Astrocyte (in vitro differentiated cells and primary cell): ENCODE results near the gene ZNF805. TPM values are rescaled to one million over a fixed set of nuclear protein-coding genes. Genes with fewer than 3 reads are reported as not detected.

Experiments used
- DNase-seq: peaks from one replicate; pipeline ENCODE4 v3.0.0-alpha.2; 2010; ENCODE audit warnings: low read depth
- FAIRE-seq: peaks from 2 replicates; lab custom pipeline; 2011; peaks lifted over from hg19 to GRCh38; lab: Jason Lieb, UNC
- H2AFZ ChIP-seq: 2 replicates; pipeline ENCODE4 v1.6.0; 2012; ENCODE audit warnings: low read depth, low read length, inconsistent platforms
- H3K27ac ChIP-seq: 2 replicates; pipeline ENCODE4 v1.5.1; 2011; ENCODE audit warnings: low read depth, low read length, inconsistent platforms
- H3K27me3 ChIP-seq: 2 replicates; pipeline ENCODE4 v1.6.0; 2011; ENCODE audit warnings: low read length, inconsistent platforms; ENCODE audit not compliant: insufficient read depth
- H3K36me3 ChIP-seq: 2 replicates; pipeline ENCODE4 v1.5.1; 2011; ENCODE audit warnings: low read length, inconsistent platforms; ENCODE audit not compliant: insufficient read depth
- H3K4me1 ChIP-seq: 2 replicates; pipeline ENCODE4 v1.5.1; 2011; ENCODE audit warnings: low read length, inconsistent platforms; ENCODE audit not compliant: insufficient read depth
- H3K4me2 ChIP-seq: 2 replicates; pipeline ENCODE4 v1.6.0; 2012; ENCODE audit warnings: low read length, inconsistent platforms
- H3K4me3 ChIP-seq: 2 replicates; pipeline ENCODE4 v1.5.1; 2011; ENCODE audit warnings: low read depth, mild to moderate bottlenecking, low read length, inconsistent platforms; ENCODE audit not compliant: insufficient read depth
- H3K79me2 ChIP-seq: 2 replicates; pipeline ENCODE4 v1.6.0; 2012; ENCODE audit warnings: mild to moderate bottlenecking, low read length, inconsistent platforms; ENCODE audit not compliant: insufficient read depth
- H3K9ac ChIP-seq: 2 replicates; pipeline ENCODE4 v1.6.0; 2012; ENCODE audit warnings: mild to moderate bottlenecking, low read length, inconsistent platforms
- H3K9me3 ChIP-seq: 2 replicates; pipeline ENCODE4 v1.5.1; 2012; ENCODE audit warnings: low read depth, mild to moderate bottlenecking, low read length, inconsistent platforms; ENCODE audit not compliant: insufficient read depth
- H4K20me1 ChIP-seq: 2 replicates; pipeline ENCODE4 v1.6.0; 2012; ENCODE audit warnings: low read length, inconsistent platforms; ENCODE audit not compliant: insufficient read depth
- H3K27ac Mint-ChIP-seq: one replicate; pipeline ENCODE4 v1.8.0; 2021; ENCODE audit warnings: mild to moderate bottlenecking, mixed read lengths; ENCODE audit not compliant: unreplicated experiment
- H3K27me3 Mint-ChIP-seq: one replicate; pipeline ENCODE4 v1.8.0; 2021; ENCODE audit warnings: low read depth, mixed read lengths; ENCODE audit not compliant: unreplicated experiment
- H3K36me3 Mint-ChIP-seq: one replicate; pipeline ENCODE4 v1.8.0; 2021; ENCODE audit warnings: low read depth, mixed read lengths; ENCODE audit not compliant: unreplicated experiment
- H3K4me1 Mint-ChIP-seq: one replicate; pipeline ENCODE4 v1.8.0; 2021; ENCODE audit warnings: low read depth, mixed read lengths; ENCODE audit not compliant: unreplicated experiment
- H3K4me3 Mint-ChIP-seq: one replicate; pipeline ENCODE4 v1.8.0; 2021; ENCODE audit warnings: mild to moderate bottlenecking, moderate library complexity, mixed read lengths; ENCODE audit not compliant: unreplicated experiment
- H3K9me3 Mint-ChIP-seq: one replicate; pipeline ENCODE4 v1.8.0; 2021; ENCODE audit warnings: mild to moderate bottlenecking, mixed read lengths; ENCODE audit not compliant: unreplicated experiment
- EZH2 ChIP-seq: IDR thresholded peaks from 2 replicates; pipeline ENCODE4 v1.6.1; 2012; ENCODE audit warnings: mild to moderate bottlenecking, low read length, inconsistent platforms; ENCODE audit not compliant: insufficient read depth
- total RNA-seq: library from RNA; stranded (reverse); gene quantifications from 2 replicates; pipeline ENCODE4 v1.2.1, GENCODE V29; 2021
- TF ChIP-seq, protein P1 (sequence below): IDR thresholded peaks from 2 replicates; pipeline ENCODE4 v1.5.1; 2011; ENCODE audit warnings: low read depth, mild to moderate bottlenecking, inconsistent platforms, low read length, moderate library complexity; ENCODE audit not compliant: insufficient read depth

ZNF805 gene
- total RNA-seq, 1 donor from 2014 or later: 21.7 TPM

- peaks cover 34% of the 10 kb centered on the region for H4K20me1 ChIP-seq
- TF ChIP-seq, protein P1, sequence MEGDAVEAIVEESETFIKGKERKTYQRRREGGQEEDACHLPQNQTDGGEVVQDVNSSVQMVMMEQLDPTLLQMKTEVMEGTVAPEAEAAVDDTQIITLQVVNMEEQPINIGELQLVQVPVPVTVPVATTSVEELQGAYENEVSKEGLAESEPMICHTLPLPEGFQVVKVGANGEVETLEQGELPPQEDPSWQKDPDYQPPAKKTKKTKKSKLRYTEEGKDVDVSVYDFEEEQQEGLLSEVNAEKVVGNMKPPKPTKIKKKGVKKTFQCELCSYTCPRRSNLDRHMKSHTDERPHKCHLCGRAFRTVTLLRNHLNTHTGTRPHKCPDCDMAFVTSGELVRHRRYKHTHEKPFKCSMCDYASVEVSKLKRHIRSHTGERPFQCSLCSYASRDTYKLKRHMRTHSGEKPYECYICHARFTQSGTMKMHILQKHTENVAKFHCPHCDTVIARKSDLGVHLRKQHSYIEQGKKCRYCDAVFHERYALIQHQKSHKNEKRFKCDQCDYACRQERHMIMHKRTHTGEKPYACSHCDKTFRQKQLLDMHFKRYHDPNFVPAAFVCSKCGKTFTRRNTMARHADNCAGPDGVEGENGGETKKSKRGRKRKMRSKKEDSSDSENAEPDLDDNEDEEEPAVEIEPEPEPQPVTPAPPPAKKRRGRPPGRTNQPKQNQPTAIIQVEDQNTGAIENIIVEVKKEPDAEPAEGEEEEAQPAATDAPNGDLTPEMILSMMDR: no peak
- TF ChIP-seq EZH2: no peak
- H3K27me3 ChIP-seq: no peaks in the 10 kb centered on the region
- peaks cover 44% of the 10 kb centered on the region for H3K79me2 ChIP-seq
- H3K36me3 Mint-ChIP-seq: peaks cover 11% of the 10 kb centered on the region
- no peaks in the 10 kb centered on the region for H3K27me3 Mint-ChIP-seq
- peak overlapping the region; percentile 99 for H3K27ac ChIP-seq
- H3K4me1 ChIP-seq: peaks cover 22% of the 10 kb centered on the region
- no peak overlapping the region for H3K4me3 Mint-ChIP-seq
- H3K4me1 Mint-ChIP-seq: peaks cover 37% of the 10 kb centered on the region
- no peaks in the 10 kb centered on the region for H3K9me3 ChIP-seq
- peak overlapping the region; percentile 79 for H3K4me3 ChIP-seq
- peak overlapping the region; percentile 98 for H3K9ac ChIP-seq
- H3K36me3 ChIP-seq: peaks cover 8% of the 10 kb centered on the region
- no peak overlapping the region for H3K27ac Mint-ChIP-seq
- peaks cover 6% of the 10 kb centered on the region for H3K9me3 Mint-ChIP-seq
- peak; percentile 99 for DNase-seq
- H3K4me2 ChIP-seq: peak overlapping the region; percentile 90
- H2AFZ ChIP-seq: peak overlapping the region; percentile 88
- FAIRE-seq: no peak
Observed at GRCh38 chr19:57279418-57280164, 39.2 kb downstream of the ZNF805 start.

DNA sequence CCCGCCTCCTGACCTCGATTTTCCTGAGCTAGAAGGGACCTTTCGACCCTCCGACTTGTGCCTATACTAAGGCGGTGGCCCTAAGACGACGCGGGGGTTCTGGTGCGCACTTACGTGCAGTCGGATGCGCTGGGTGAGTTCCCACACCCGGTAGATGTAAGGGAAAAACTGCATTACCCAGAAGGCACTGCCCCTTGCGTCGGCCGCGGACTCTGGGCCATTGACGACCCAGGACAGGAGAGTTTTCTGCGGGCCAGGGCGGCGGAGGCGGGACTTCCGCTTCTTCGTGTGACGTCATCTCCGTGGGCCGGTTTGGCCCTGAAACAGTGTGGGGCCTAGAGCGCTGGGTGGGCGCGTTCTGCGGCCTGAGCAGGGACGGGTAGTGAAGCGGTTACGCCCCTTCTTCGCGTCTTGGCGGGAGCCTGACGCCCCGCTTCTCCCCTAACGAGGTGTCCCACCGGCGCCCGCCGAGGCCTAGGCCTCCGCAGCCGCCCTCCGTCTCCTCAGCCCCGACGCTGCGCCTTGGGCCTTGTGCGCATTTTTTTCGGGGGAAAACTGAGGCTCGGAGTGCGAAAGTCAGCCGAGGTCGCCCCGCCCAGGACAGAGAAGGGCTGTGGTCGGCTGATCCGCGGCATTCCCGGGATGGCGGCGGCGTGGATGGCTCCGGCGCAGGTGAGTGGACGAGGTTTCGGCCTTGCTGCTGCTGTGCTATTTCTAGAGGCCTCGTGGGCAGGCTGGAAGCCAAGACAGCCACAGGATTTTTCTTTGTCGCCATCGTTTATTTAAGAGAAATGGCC, 39.9 kb downstream of the ZNF805 start, which contains the start of gene ZNF460:
Gene ZNF460, plus strand, starts transcription at position 321 of the 797 bp plus-strand sequence. Its CDS starts 322 bp downstream, at position 643.
- peak within 1 kb of the TSS; percentile 99 for H3K27ac ChIP-seq
- Mint-ChIP-seq H3K9me3 (peaks cover 4% of the 10 kb centered on the region), H3K36me3 (peaks cover 14% of the 10 kb centered on the region), H3K27ac (no peak within 1 kb of the TSS), H3K4me1 (peaks cover 39% of the 10 kb centered on the region), H3K4me3 (no peak within 1 kb of the TSS), H3K27me3 (no peaks in the 10 kb centered on the region)
- DNase-seq (peak; percentile 94), FAIRE-seq (no peak)
- H3K9me3 ChIP-seq: no peaks in the 10 kb centered on the region
- H3K4me1 ChIP-seq: peaks cover 22% of the 10 kb centered on the region
- H3K9ac ChIP-seq: peak within 1 kb of the TSS; percentile 98
- peak within 1 kb of the TSS; percentile 88 for H2AFZ ChIP-seq
- TF ChIP-seq EZH2: no peak
- TF ChIP-seq, protein P1: no peak
- peaks cover 52% of the 10 kb centered on the region for H3K79me2 ChIP-seq
- H4K20me1 ChIP-seq: peaks cover 42% of the 10 kb centered on the region
- H3K36me3 ChIP-seq: peaks cover 13% of the 10 kb centered on the region
- H3K4me3 ChIP-seq: peak within 1 kb of the TSS; percentile 79
- H3K4me2 ChIP-seq: peak within 1 kb of the TSS; percentile 90
- H3K27me3 ChIP-seq: no peaks in the 10 kb centered on the region
